H1 (cell line): ENCODE data around the gene SYK. TPM values are rescaled to one million over a fixed set of nuclear protein-coding genes. Genes with fewer than 3 reads are reported as not detected.

ENCODE experiments used
- CTCF ChIA-PET: fragments of 300-600 bp; sonication (Branson Sonifier 250); formaldehyde crosslinking; loops from one replicate; lab custom pipeline; 2021; ENCODE audit not compliant: partially characterized antibody; lab: Charles Lee
- POLR2A ChIA-PET: fragments of 300-600 bp; sonication (Branson Sonifier 250); formaldehyde crosslinking; loops from one replicate; lab custom pipeline; 2021; ENCODE audit warnings: inconsistent platforms; ENCODE audit not compliant: partially characterized antibody; lab: Charles Lee
- DNase-seq, 2 experiments: peaks; one replicate each; pipeline versions ENCODE4 v3.0.0 to v3.0.0-alpha.2; 2010 to 2022; ENCODE audit warnings: low spot score in 2 of 2, low read depth in 1 of 2, mixed read lengths in 1 of 2
- FAIRE-seq: peaks from 2 replicates; lab custom pipeline; 2011; peaks lifted over from hg19 to GRCh38; lab: Jason Lieb, UNC
- H2AFZ ChIP-seq: 2 replicates; pipeline ENCODE4 v1.8.1; 2012; ENCODE audit warnings: low read length, inconsistent platforms
- H2AK5ac ChIP-seq: 2 replicates; pipeline ENCODE4 v1.6.1; 2013; ENCODE audit warnings: low read depth, low read length
- H2BK120ac ChIP-seq: replicated peaks from 2 replicates; pipeline ENCODE3; 2013; ENCODE audit warnings: low read depth, low read length, inconsistent platforms
- H2BK12ac ChIP-seq: 2 replicates; pipeline ENCODE4 v1.6.1; 2013; ENCODE audit warnings: low read depth, low read length
- H2BK15ac ChIP-seq: 2 replicates; pipeline ENCODE4 v1.6.1; 2013; ENCODE audit warnings: low read length
- H2BK20ac ChIP-seq: 2 replicates; pipeline ENCODE4 v1.6.1; 2013; ENCODE audit warnings: low read length
- H2BK5ac ChIP-seq: 2 replicates; pipeline ENCODE4 v1.6.1; 2013; ENCODE audit warnings: low read depth, low read length
- H3K14ac ChIP-seq: 2 replicates; pipeline ENCODE4 v1.6.1; 2013; ENCODE audit warnings: inconsistent platforms; ENCODE audit not compliant: insufficient read length
- H3K18ac ChIP-seq: 2 replicates; pipeline ENCODE4 v1.6.1; 2013; ENCODE audit warnings: low read length; ENCODE audit errors: extremely low read depth
- H3K23ac ChIP-seq: 2 replicates; pipeline ENCODE4 v1.6.1; 2013; ENCODE audit warnings: inconsistent platforms; ENCODE audit not compliant: insufficient read length
- H3K23me2 ChIP-seq: 2 replicates; pipeline ENCODE4 v1.6.1; 2013; ENCODE audit warnings: low read depth, low read length
- H3K27ac ChIP-seq: 2 replicates; pipeline ENCODE4 v1.6.1; 2011; ENCODE audit warnings: low read depth, low read length, inconsistent platforms
- H3K27me3 ChIP-seq, 4 experiments: replicated peaks in 1 of 4; 1 replicate in 1 of 4; 2 replicates in 3 of 4; pipeline versions ENCODE4 v1.6.1 to v1.8.1; 2011 to 2013; ENCODE audit warnings: low read length in 3 of 4, mild to moderate bottlenecking in 3 of 4, inconsistent platforms in 2 of 4, mixed read lengths in 2 of 4, moderate library complexity in 1 of 4; ENCODE audit not compliant: control insufficient read depth in 3 of 4, insufficient read depth in 3 of 4; ENCODE audit errors: extremely low read depth in 1 of 4
- H3K36me3 ChIP-seq, 4 experiments: 2 replicates each; pipeline versions ENCODE4 v1.6.1 to v1.8.1; 2011 to 2013; ENCODE audit warnings: mild to moderate bottlenecking in 4 of 4, low read length in 3 of 4, moderate library complexity in 2 of 4, control low read depth in 1 of 4, inconsistent platforms in 1 of 4; ENCODE audit not compliant: insufficient read depth in 4 of 4, control insufficient read depth in 2 of 4
- H3K4ac ChIP-seq: replicated peaks from 2 replicates; pipeline ENCODE3; 2013; ENCODE audit warnings: low read length, low read depth, mixed read lengths, inconsistent platforms; ENCODE audit not compliant: insufficient read length
- H3K4me1 ChIP-seq, 4 experiments: replicated peaks in 1 of 4; 1 replicate in 1 of 4; 2 replicates in 3 of 4; pipeline versions ENCODE4 v1.6.1 to v1.8.1; 2011 to 2013; ENCODE audit warnings: low read length in 3 of 4, inconsistent platforms in 2 of 4, mixed read lengths in 1 of 4; ENCODE audit not compliant: insufficient read depth in 4 of 4, control insufficient read depth in 3 of 4
- H3K4me2 ChIP-seq, 2 experiments: 2 replicates each; pipeline versions ENCODE4 v1.6.1 to v1.8.1; 2011 to 2013; ENCODE audit warnings: low read depth in 2 of 2, low read length in 2 of 2, control low read depth in 1 of 2, inconsistent platforms in 1 of 2, mild to moderate bottlenecking in 1 of 2; ENCODE audit not compliant: insufficient read depth in 1 of 2
- H3K4me3 ChIP-seq, 4 experiments: fragments of 200-600, 300-600 bp in 1 of 4; sonication (generic), shearing (Covaris generic), sonication (Bioruptor Twin) in 1 of 4; 2 replicates each; pipeline versions ENCODE4 v1.5.1 to v1.8.1; 2011 to 2016; ENCODE audit warnings: low read length in 4 of 4, low read depth in 3 of 4, control low read depth in 2 of 4, inconsistent platforms in 2 of 4, mild to moderate bottlenecking in 2 of 4, mixed read lengths in 1 of 4, moderate library complexity in 1 of 4; ENCODE audit not compliant: insufficient read depth in 2 of 4; ENCODE audit errors: extremely low read depth in 1 of 4
- H3K56ac ChIP-seq: replicated peaks from 2 replicates; pipeline ENCODE3; 2013; ENCODE audit warnings: low read depth, mild to moderate bottlenecking, mixed read lengths, low read length, inconsistent platforms; ENCODE audit not compliant: insufficient read length
- H3K79me1 ChIP-seq: 2 replicates; pipeline ENCODE4 v1.6.1; 2013; ENCODE audit warnings: low read depth, low read length, control low read depth
- H3K79me2 ChIP-seq, 2 experiments: 2 replicates each; pipeline versions ENCODE4 v1.6.1 to v1.8.1; 2012 to 2013; ENCODE audit warnings: low read length in 2 of 2, mild to moderate bottlenecking in 2 of 2, inconsistent platforms in 1 of 2; ENCODE audit not compliant: insufficient read depth in 2 of 2, control insufficient read depth in 1 of 2
- H3K9ac ChIP-seq, 4 experiments: replicated peaks in 1 of 4; 1 replicate in 1 of 4; 2 replicates in 3 of 4; pipeline versions ENCODE4 v1.6.1 to v1.8.1; 2011 to 2013; ENCODE audit warnings: low read depth in 3 of 4, low read length in 3 of 4, control low read depth in 2 of 4, mild to moderate bottlenecking in 2 of 4, moderate library complexity in 2 of 4, inconsistent platforms in 1 of 4; ENCODE audit errors: extremely low read depth in 1 of 4
- H3K9me3 ChIP-seq, 2 experiments: 2 replicates each; pipeline versions ENCODE4 v1.6.1 to v1.8.1; 2012 to 2013; ENCODE audit warnings: mild to moderate bottlenecking in 2 of 2, moderate library complexity in 2 of 2, control low read depth in 1 of 2, inconsistent platforms in 1 of 2, low read depth in 1 of 2, low read length in 1 of 2, mixed read lengths in 1 of 2; ENCODE audit not compliant: insufficient read depth in 2 of 2
- H4K20me1 ChIP-seq, 2 experiments: replicated peaks in 1 of 2; 2 replicates each; pipeline versions ENCODE3 to v1.8.1; 2011 to 2013; ENCODE audit warnings: inconsistent platforms in 2 of 2, low read length in 2 of 2, mild to moderate bottlenecking in 1 of 2; ENCODE audit not compliant: insufficient read depth in 2 of 2, control insufficient read depth in 1 of 2
- H4K5ac ChIP-seq: 2 replicates; pipeline ENCODE4 v1.6.1; 2013; ENCODE audit warnings: low read length, low read depth, mixed read lengths, inconsistent platforms; ENCODE audit not compliant: insufficient read length
- H4K8ac ChIP-seq: 2 replicates; pipeline ENCODE4 v1.8.0; 2013; ENCODE audit warnings: mild to moderate bottlenecking, moderate library complexity, low read length, inconsistent platforms; ENCODE audit not compliant: insufficient read depth; ENCODE audit errors: extremely low read depth
- H4K91ac ChIP-seq: replicated peaks from 2 replicates; pipeline ENCODE3; 2013; ENCODE audit warnings: low read length, mixed read lengths, inconsistent platforms; ENCODE audit not compliant: insufficient read length
- MAX ChIP-seq: IDR thresholded peaks from 2 replicates; pipeline ENCODE4 v1.6.1; 2012; ENCODE audit warnings: inconsistent platforms
- WGBS, 2 experiments: shearing (Covaris generic) in 1 of 2; methylation state at CpG; one replicate each; pipeline versions ENCODE4 v1.1.6 to v1.1.7; 2013 to 2015; ENCODE audit warnings: low lambda C conversion rate in 2 of 2, mixed read lengths in 2 of 2, inconsistent platforms in 1 of 2, low coverage in 1 of 2, missing lambda C conversion rate in 1 of 2; ENCODE audit not compliant: insufficient replicate concordance in 2 of 2, insufficient coverage in 1 of 2, insufficient read length in 1 of 2; ENCODE audit errors: extremely low coverage in 1 of 2, missing lambda C conversion rate in 1 of 2; 5-methylcytosine and 5-hydroxymethylcytosine counted together
- polyA plus RNA-seq, 7 experiments: library from polyadenylated mRNA; depleted of rRNA in 3 of 7; stranded (reverse) in 5 of 7; unstranded in 2 of 7; fragments of >200 nt in 5 of 7; fragments of 200-250 nt in 2 of 7; gene quantifications; 1 replicate in 5 of 7; 2 replicates in 1 of 7; 4 replicates in 1 of 7; pipeline versions ENCODE4 v1.2.1 to v1.2.3, GENCODE V29; 2011 to 2013; ENCODE audit warnings: missing spikeins in 2 of 7, mixed read lengths in 2 of 7
- total RNA-seq: library from RNA; stranded (reverse); fragmentation: NEBNext Ultra II Directional; extraction: Animal tissue kit (Norgen Biotek cat#: 25700); gene quantifications from 2 replicates; pipeline ENCODE4 v1.2.1, GENCODE V29; 2021

SYK gene
- total and polyA plus RNA-seq, 2 of the 8 experiments (the other 6 are each of a cell fraction or from before 2014, with no cell fraction given): 1.5 to 4.4 TPM

- ChIA-PET CTCF (interaction anchor here (0.8 to 1.2 kb wide), 3 partner anchors 10 to 17 kb away, joined by 3 to 5 read pairs (median 3); no protein-coding TSS in a partner anchor), POLR2A (no interaction called here)
- Histone ChIP-seq H3K18ac (no peak overlapping the region), H2BK20ac (no peak overlapping the region), H3K9me3 (no peaks in the 10 kb centered on the region; a peak in 1 of 4 replicates), H4K20me1 (no peaks in the 10 kb centered on the region), H3K4me2 (no peak overlapping the region), H3K79me1 (no peaks in the 10 kb centered on the region), H4K91ac (no peak overlapping the region), H3K4ac (no peak overlapping the region), H3K9ac (no peak overlapping the region), H2AK5ac (no peak overlapping the region), H4K8ac (no peak overlapping the region), H2AFZ (no peak overlapping the region), H3K56ac (no peak overlapping the region), H2BK12ac (no peak overlapping the region), H3K4me3 (no peak overlapping the region), H3K14ac (no peak overlapping the region), H3K27me3 (no peaks in the 10 kb centered on the region), H3K27ac (no peak overlapping the region), H3K4me1 (no peaks in the 10 kb centered on the region), H3K79me2 (no peaks in the 10 kb centered on the region), H2BK15ac (no peak overlapping the region), H3K36me3 (no peaks in the 10 kb centered on the region), H2BK5ac (no peak overlapping the region), H2BK120ac (no peak overlapping the region), H4K5ac (no peak overlapping the region), H3K23me2 (no peaks in the 10 kb centered on the region), H3K23ac (no peak overlapping the region)
- FAIRE-seq: no peak
- 100% methylated on average over 3 of the region's 4 CpGs; no CpG with 5 or more reads in 1 of the 2 experiments for WGBS, 2 experiments
- no peak for TF ChIP-seq MAX
- DNase-seq: no peak
These were observed 81.5 kb downstream of the SYK start for GRCh38 chr9:90882991-90883600.
